Fibroblast of lung (primary cell): Measurements from ENCODE around the gene MYBPC2. TPM values are rescaled to one million over a fixed set of nuclear protein-coding genes. Genes with fewer than 3 reads are reported as not detected.

ENCODE experiments used
- DNase-seq, 2 donors: peaks; one replicate each; pipeline versions ENCODE4 v3.0.0 to v3.0.0-alpha.2; 2010; ENCODE audit warnings: low read depth in 2 of 2
- H2AFZ ChIP-seq: 2 replicates; pipeline ENCODE4 v1.5.1; 2012; ENCODE audit warnings: low read length, control low read depth, inconsistent platforms
- H3K27ac ChIP-seq: 2 replicates; pipeline ENCODE4 v1.5.1; 2011; ENCODE audit warnings: low read length, control low read depth; ENCODE audit not compliant: insufficient read depth
- H3K27me3 ChIP-seq: 2 replicates; pipeline ENCODE4 v1.5.1; 2011; ENCODE audit warnings: mild to moderate bottlenecking, low read length; ENCODE audit not compliant: control insufficient read depth, insufficient read depth
- H3K36me3 ChIP-seq: 2 replicates; pipeline ENCODE4 v1.5.1; 2011; ENCODE audit warnings: low read length; ENCODE audit not compliant: control insufficient read depth, insufficient read depth
- H3K4me1 ChIP-seq: 2 replicates; pipeline ENCODE4 v1.5.1; 2011; ENCODE audit warnings: low read length; ENCODE audit not compliant: control insufficient read depth, insufficient read depth; ENCODE audit errors: extremely low read depth
- H3K4me2 ChIP-seq: 2 replicates; pipeline ENCODE4 v1.5.1; 2011; ENCODE audit warnings: low read length, control low read depth; ENCODE audit not compliant: insufficient read depth; ENCODE audit errors: extremely low read depth
- H3K4me3 ChIP-seq, 4 experiments: fragments of 200-600 bp in 1 of 4; sonication (generic) in 1 of 4; replicated peaks in 1 of 4; 2 replicates each; pipeline ENCODE4 v1.5.1; 2011 to 2016; ENCODE audit warnings: low read length in 4 of 4, low read depth in 3 of 4, mild to moderate bottlenecking in 3 of 4, control low read depth in 2 of 4, inconsistent platforms in 1 of 4, mixed read lengths in 1 of 4; ENCODE audit not compliant: insufficient read depth in 1 of 4; ENCODE audit errors: control extremely low read depth in 1 of 4
- H3K79me2 ChIP-seq: 2 replicates; pipeline ENCODE4 v1.5.1; 2012; ENCODE audit warnings: mild to moderate bottlenecking, low read length, inconsistent platforms; ENCODE audit not compliant: control insufficient read depth, insufficient read depth
- H3K9ac ChIP-seq: 2 replicates; pipeline ENCODE4 v1.5.1; 2011; ENCODE audit warnings: mild to moderate bottlenecking, low read length, control low read depth; ENCODE audit not compliant: insufficient read depth
- H3K9me3 ChIP-seq: 2 replicates; pipeline ENCODE4 v1.5.1; 2012; ENCODE audit warnings: low read depth, low read length; ENCODE audit not compliant: control insufficient read depth, insufficient read depth
- H4K20me1 ChIP-seq: 2 replicates; pipeline ENCODE4 v1.5.1; 2011; ENCODE audit warnings: low read length; ENCODE audit not compliant: control insufficient read depth, insufficient read depth; ENCODE audit errors: extremely low read depth
- EZH2 ChIP-seq: IDR thresholded peaks from 2 replicates; pipeline ENCODE4 v1.5.1; 2012; ENCODE audit warnings: low read length, control low read depth, mild to moderate bottlenecking; ENCODE audit errors: missing control alignments
- polyA plus RNA-seq, 2 donors: library from polyadenylated mRNA; depleted of rRNA in 1 of 2; stranded (reverse) in 1 of 2; unstranded in 1 of 2; fragments of >200 nt; gene quantifications; 2 replicates each; pipeline ENCODE4 v1.2.1, GENCODE V29; 2011 to 2012; ENCODE audit warnings: missing spikeins in 1 of 2
- total RNA-seq: library from RNA; depleted of rRNA; stranded (reverse); fragments of >200 nt; gene quantifications from 2 replicates; pipeline ENCODE4 v1.2.1, GENCODE V29; 2014
- TF ChIP-seq, protein P1 (sequence below), 2 donors: IDR thresholded peaks in 1 of 2; conservative IDR thresholded peaks in 1 of 2; 1 replicate in 1 of 2; 2 replicates in 1 of 2; pipeline ENCODE4 v1.5.1; 2011 to 2012; ENCODE audit warnings: low read length in 2 of 2, control low read depth in 1 of 2, inconsistent platforms in 1 of 2, low read depth in 1 of 2, mild to moderate bottlenecking in 1 of 2

Gene MYBPC2
- total and polyA plus RNA-seq, 2 donors (not counting 1 experiment from before 2014, with no cell fraction given): under 0.01 TPM; not detected in 1

DNA sequence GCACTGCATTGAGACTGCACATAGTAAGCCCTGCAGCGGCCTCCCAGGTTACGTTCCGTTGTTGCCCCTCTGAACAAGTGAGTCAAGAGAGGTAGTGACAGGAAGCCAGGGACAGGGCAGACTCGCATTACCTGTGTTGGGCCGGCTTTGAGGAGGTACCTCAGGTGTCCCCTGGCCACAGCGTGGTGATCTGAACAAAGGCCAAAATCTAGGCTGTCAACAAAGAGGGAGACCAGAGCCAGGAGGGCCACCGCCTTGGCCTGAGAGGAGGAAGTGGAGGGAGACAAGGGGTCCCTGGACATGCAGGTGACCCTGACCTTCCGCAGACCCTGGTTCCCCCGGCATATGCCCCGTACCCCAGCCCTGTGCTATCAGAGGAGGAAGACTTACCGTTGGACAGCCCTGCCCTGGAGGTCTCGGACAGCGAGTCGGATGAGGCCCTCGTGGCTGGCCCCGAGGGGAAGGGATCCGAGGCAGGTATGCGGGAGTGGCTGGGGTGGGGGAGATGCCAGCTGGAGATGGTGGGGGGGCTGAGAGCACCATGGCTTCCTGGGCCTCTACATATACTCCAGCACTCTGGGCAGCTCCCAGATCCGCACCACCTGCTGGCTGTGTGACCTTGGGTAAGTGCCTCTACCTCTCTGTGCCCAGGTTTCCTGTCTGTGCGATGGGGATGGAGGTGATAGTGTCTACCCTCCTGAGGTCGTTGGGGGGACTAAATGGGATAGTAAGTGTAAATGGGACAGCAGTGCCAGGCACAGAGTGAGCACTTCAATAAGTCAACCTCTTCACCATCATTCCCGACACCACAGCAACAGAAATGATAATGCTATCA, 9.2 kb upstream of the MYBPC2 start:
- no peaks in the 10 kb centered on the region for H3K4me1 ChIP-seq
- peaks cover 8% of the 10 kb centered on the region for H3K27me3 ChIP-seq
- no peaks in the 10 kb centered on the region for H3K79me2 ChIP-seq
- H3K4me3 ChIP-seq: no peak overlapping the region
- no peaks in the 10 kb centered on the region for H3K9me3 ChIP-seq
- no peaks in the 10 kb centered on the region for H4K20me1 ChIP-seq
- no peak overlapping the region for H2AFZ ChIP-seq
- no peak overlapping the region for H3K27ac ChIP-seq
- H3K4me2 ChIP-seq: no peak overlapping the region
- H3K36me3 ChIP-seq: no peaks in the 10 kb centered on the region
- DNase-seq: no peak
- H3K9ac ChIP-seq: no peak overlapping the region
- TF ChIP-seq EZH2: no peak
- TF ChIP-seq, protein P1, sequence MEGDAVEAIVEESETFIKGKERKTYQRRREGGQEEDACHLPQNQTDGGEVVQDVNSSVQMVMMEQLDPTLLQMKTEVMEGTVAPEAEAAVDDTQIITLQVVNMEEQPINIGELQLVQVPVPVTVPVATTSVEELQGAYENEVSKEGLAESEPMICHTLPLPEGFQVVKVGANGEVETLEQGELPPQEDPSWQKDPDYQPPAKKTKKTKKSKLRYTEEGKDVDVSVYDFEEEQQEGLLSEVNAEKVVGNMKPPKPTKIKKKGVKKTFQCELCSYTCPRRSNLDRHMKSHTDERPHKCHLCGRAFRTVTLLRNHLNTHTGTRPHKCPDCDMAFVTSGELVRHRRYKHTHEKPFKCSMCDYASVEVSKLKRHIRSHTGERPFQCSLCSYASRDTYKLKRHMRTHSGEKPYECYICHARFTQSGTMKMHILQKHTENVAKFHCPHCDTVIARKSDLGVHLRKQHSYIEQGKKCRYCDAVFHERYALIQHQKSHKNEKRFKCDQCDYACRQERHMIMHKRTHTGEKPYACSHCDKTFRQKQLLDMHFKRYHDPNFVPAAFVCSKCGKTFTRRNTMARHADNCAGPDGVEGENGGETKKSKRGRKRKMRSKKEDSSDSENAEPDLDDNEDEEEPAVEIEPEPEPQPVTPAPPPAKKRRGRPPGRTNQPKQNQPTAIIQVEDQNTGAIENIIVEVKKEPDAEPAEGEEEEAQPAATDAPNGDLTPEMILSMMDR (conservative IDR thresholded peaks at IDR 0.05 in 1 of 2, IDR thresholded peaks at IDR 0.05 in 1 of 2; ENCODE audit: low read depth in 1 of 2, low read length in 2 of 2): no peak

DNA sequence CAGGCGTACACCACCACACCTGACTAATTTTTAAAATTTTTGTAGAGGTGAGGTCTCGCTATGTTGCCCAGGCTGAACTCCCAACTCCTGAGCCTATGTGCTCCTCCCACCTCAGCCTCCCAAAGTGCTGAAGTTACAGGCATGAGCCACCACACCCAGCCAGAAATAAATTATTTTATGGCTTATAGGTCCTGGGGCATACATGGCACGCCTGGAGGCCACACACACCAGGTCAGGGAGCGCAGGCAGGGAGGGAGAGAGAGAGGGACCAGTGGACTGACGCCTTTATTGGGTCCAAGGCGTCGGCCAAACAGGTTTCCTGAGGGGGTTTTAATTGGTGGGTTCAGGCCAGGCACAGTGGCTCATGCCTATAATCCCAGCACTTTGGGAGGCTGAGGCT, 7.1 kb upstream of the MYBPC2 start:
- Histone ChIP-seq H3K4me3 (no peak overlapping the region), H3K9me3 (no peaks in the 10 kb centered on the region), H3K27ac (no peak overlapping the region), H4K20me1 (no peaks in the 10 kb centered on the region), H3K9ac (no peak overlapping the region), H2AFZ (no peak overlapping the region), H3K79me2 (no peaks in the 10 kb centered on the region), H3K36me3 (no peaks in the 10 kb centered on the region), H3K4me1 (no peaks in the 10 kb centered on the region), H3K4me2 (no peak overlapping the region), H3K27me3 (peaks cover 8% of the 10 kb centered on the region)
- TF ChIP-seq EZH2: no peak
- TF ChIP-seq, protein P1 (conservative IDR thresholded peaks at IDR 0.05 in 1 of 2, IDR thresholded peaks at IDR 0.05 in 1 of 2; ENCODE audit: low read depth in 1 of 2, low read length in 2 of 2): no peak
- DNase-seq: no peak

DNA sequence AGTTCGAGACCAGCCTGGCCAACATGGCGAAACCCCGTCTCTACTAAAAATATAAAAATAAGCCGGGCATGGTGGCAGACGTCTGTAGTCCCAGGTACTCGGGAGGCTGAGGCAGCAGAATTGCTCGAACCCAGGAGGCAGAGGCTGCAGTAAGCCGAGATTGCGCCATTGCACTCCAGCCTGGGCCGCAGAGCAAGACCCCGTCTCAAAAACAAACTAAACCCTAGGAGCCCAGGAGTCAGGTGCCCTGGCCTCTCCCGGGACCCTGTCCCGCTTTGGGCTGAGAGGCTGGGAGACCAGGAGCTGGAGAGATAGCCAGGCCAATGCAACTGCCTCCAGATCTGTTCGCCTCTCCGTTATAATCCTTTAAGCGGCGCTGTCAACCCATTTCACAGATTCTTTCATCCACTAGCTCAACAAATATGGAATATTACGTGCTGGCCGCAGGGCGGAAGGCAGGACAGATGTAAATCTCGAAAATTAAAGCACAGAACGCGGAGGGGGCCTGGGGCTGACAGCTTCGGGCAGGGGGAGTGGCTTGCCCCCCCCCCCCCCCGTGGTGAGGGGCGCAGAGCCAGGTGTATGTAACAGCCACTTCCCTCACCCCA, 5.3 kb upstream of the MYBPC2 start:
- H3K36me3 ChIP-seq: no peaks in the 10 kb centered on the region
- no peaks in the 10 kb centered on the region for H3K4me1 ChIP-seq
- peaks cover 16% of the 10 kb centered on the region for H3K27me3 ChIP-seq
- TF ChIP-seq, protein P1 (conservative IDR thresholded peaks at IDR 0.05 in 1 of 2, IDR thresholded peaks at IDR 0.05 in 1 of 2; ENCODE audit: low read depth in 1 of 2, low read length in 2 of 2): no peak
- no peak for TF ChIP-seq EZH2
- no peaks in the 10 kb centered on the region for H3K9me3 ChIP-seq
- H2AFZ ChIP-seq: peak overlapping the region; percentile 23
- peak overlapping the region; percentile 64 for H3K4me2 ChIP-seq
- no peak overlapping the region for H3K27ac ChIP-seq
- no peaks in the 10 kb centered on the region for H3K79me2 ChIP-seq
- no peaks in the 10 kb centered on the region for H4K20me1 ChIP-seq
- H3K9ac ChIP-seq: no peak overlapping the region
- DNase-seq: no peak
- peak overlapping the region in 1 of 4 experiments; percentile 42 for H3K4me3 ChIP-seq
